Upper lobe of left lung (tissue), 6 donors: ENCODE measurements around the gene LRRC10B. TPM values are rescaled to one million over a fixed set of nuclear protein-coding genes. Genes with fewer than 3 reads are reported as not detected.
"Not testable (repeated sequence)": the region's sequence is repeated elsewhere in the genome, so short reads cannot be mapped to it uniquely, and the experiment has no call there.

ENCODE experiments used
- ATAC-seq, 2 donors: fragments of 200-7000 bp; cut with Tn5 transposase; one replicate each; pipeline ENCODE4 v1.9.1; 2022; ENCODE audit warnings: mild to moderate bottlenecking in 2 of 2, moderate library complexity in 2 of 2; ENCODE audit not compliant: low FRiP score in 2 of 2
- DNase-seq, 2 donors: peaks; one replicate each; pipeline ENCODE4 v3.0.0-alpha.2; 2019 to 2020
- H3K27ac ChIP-seq, 4 donors: fragments of 200-600 bp; sonication (generic); one replicate each; pipeline ENCODE4 v1.5.1; 2016 to 2019
- H3K27me3 ChIP-seq, 4 donors: fragments of 200-600 bp; sonication (generic); one replicate each; pipeline ENCODE4 v1.5.1; 2017 to 2019
- H3K36me3 ChIP-seq, 4 donors: fragments of 200-600 bp; sonication (generic); one replicate each; pipeline ENCODE4 v1.5.1; 2016 to 2019
- H3K4me1 ChIP-seq, 4 donors: fragments of 200-600 bp; sonication (generic); one replicate each; pipeline ENCODE4 v1.5.1; 2018 to 2019
- H3K4me3 ChIP-seq, 4 donors: fragments of 200-600 bp; sonication (generic); one replicate each; pipeline ENCODE4 v1.5.1; 2017 to 2019; ENCODE audit warnings: mild to moderate bottlenecking in 2 of 4, moderate library complexity in 1 of 4
- H3K9me3 ChIP-seq, 4 donors: fragments of 200-600 bp; sonication (generic); one replicate each; pipeline ENCODE4 v1.5.1; 2018 to 2019
- EP300 ChIP-seq, 4 donors: sonication (generic); formaldehyde crosslinking; IDR thresholded peaks; one replicate each; pipeline ENCODE4 v1.5.1; 2017; ENCODE audit warnings: antibody characterized with exemption in 4 of 4, control low read depth in 2 of 4
- POLR2A ChIP-seq, 4 donors: fragments of 450-650 bp; IDR thresholded peaks; one replicate each; pipeline ENCODE4 v1.5.1; 2016 to 2017; ENCODE audit warnings: antibody characterized with exemption in 4 of 4, mild to moderate bottlenecking in 2 of 4
- POLR2AphosphoS5 ChIP-seq, 2 donors: sonication (generic); formaldehyde crosslinking; IDR thresholded peaks; one replicate each; pipeline ENCODE4 v1.5.1; 2017; ENCODE audit warnings: antibody characterized with exemption in 2 of 2
- WGBS, 2 donors: methylation state at CpG; one replicate each; pipeline ENCODE4 v1.1.5; 2017 to 2018; 5-methylcytosine and 5-hydroxymethylcytosine counted together
- total RNA-seq, 6 donors: library from RNA; depleted of rRNA in 4 of 6; stranded (reverse); fragments of >200 nt in 4 of 6; gene quantifications; one replicate each; pipeline versions ENCODE4 v1.1.0 to v1.2.1, GENCODE V29; 2016 to 2021
- TF ChIP-seq, protein P1 (sequence below), 6 experiments: fragments of 450-650 bp in 4 of 6; fragments of 200-600 bp in 2 of 6; sonication (generic) in 2 of 6; IDR thresholded peaks; one replicate each; pipeline ENCODE4 v1.5.1; 2016 to 2019; ENCODE audit warnings: antibody characterized with exemption in 6 of 6
- donor health status: DM: no; HTN: no; CAD: no; lungs with moderate emphysema.
- donor health status: DM: no; HTN: yes; CAD: no; lungs with severe emphysema.

The LRRC10B gene
- total RNA-seq, 6 donors from 2014 or later, result 0.31 to 24.2 (median 8.5) TPM

DNA sequence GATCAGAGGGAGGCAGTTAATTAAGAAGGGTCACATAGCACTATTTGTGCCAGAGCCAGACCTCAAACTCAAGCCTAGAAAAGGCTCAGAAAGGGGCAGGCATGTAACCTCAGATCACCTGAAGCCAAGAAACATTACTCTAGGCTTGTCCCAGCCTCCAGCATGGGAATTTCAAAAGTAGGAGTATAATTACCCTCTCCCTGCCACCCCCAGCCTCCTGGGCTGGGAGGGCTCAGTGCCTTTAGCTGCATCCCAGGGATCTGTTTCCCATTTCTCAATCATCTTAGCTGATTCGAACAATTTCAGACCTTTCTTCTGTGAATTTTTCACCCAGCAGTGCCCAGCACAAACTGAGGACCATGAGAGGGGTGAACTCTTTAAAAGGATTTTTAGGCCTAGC, 33.1 kb upstream of the LRRC10B start:
- TF ChIP-seq POLR2AphosphoS5 (IDR thresholded peaks at IDR 0.05) (no peak), POLR2A (IDR thresholded peaks at IDR 0.05) (no peak), EP300 (IDR thresholded peaks at IDR 0.05) (no peak)
- TF ChIP-seq, protein P1, sequence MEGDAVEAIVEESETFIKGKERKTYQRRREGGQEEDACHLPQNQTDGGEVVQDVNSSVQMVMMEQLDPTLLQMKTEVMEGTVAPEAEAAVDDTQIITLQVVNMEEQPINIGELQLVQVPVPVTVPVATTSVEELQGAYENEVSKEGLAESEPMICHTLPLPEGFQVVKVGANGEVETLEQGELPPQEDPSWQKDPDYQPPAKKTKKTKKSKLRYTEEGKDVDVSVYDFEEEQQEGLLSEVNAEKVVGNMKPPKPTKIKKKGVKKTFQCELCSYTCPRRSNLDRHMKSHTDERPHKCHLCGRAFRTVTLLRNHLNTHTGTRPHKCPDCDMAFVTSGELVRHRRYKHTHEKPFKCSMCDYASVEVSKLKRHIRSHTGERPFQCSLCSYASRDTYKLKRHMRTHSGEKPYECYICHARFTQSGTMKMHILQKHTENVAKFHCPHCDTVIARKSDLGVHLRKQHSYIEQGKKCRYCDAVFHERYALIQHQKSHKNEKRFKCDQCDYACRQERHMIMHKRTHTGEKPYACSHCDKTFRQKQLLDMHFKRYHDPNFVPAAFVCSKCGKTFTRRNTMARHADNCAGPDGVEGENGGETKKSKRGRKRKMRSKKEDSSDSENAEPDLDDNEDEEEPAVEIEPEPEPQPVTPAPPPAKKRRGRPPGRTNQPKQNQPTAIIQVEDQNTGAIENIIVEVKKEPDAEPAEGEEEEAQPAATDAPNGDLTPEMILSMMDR (IDR thresholded peaks at IDR 0.05), result no peak
- WGBS, 2 donors, result 89 to 95% methylated on average over 1 of the region's 1 CpG
- Histone ChIP-seq H3K27ac (no peak overlapping the region), H3K4me3 (no peak overlapping the region), H3K27me3 (no peaks in the 10 kb centered on the region), H3K36me3 (peaks cover 0 to 5% (median 0%) of the 10 kb centered on the region in 4 donors), H3K9me3 (no peaks in the 10 kb centered on the region), H3K4me1 (peaks cover 0 to 18% (median 10%) of the 10 kb centered on the region in 4 donors)
- ATAC-seq (no peak), DNase-seq (no peak)

- ATAC-seq (no peak), DNase-seq (no peak)
- TF ChIP-seq, protein P1 (IDR thresholded peaks at IDR 0.05), result no peak
- no peak for TF ChIP-seq EP300 (IDR thresholded peaks at IDR 0.05)
- no peak for TF ChIP-seq POLR2AphosphoS5 (IDR thresholded peaks at IDR 0.05)
- no peak for TF ChIP-seq POLR2A (IDR thresholded peaks at IDR 0.05)
- H3K4me1 ChIP-seq, result peaks cover 0 to 18% (median 13%) of the 10 kb centered on the region in 4 donors
- no peak overlapping the region for H3K4me3 ChIP-seq
- 89 to 90% methylated on average over 3 of the region's 3 CpGs for WGBS, 2 donors
- no peaks in the 10 kb centered on the region for H3K36me3 ChIP-seq
- no peak overlapping the region for H3K27ac ChIP-seq
- H3K27me3 ChIP-seq, result no peaks in the 10 kb centered on the region
- no peaks in the 10 kb centered on the region for H3K9me3 ChIP-seq
Measured at GRCh38 chr11:61476371-61476770, 32.2 kb upstream of the LRRC10B start.

DNA sequence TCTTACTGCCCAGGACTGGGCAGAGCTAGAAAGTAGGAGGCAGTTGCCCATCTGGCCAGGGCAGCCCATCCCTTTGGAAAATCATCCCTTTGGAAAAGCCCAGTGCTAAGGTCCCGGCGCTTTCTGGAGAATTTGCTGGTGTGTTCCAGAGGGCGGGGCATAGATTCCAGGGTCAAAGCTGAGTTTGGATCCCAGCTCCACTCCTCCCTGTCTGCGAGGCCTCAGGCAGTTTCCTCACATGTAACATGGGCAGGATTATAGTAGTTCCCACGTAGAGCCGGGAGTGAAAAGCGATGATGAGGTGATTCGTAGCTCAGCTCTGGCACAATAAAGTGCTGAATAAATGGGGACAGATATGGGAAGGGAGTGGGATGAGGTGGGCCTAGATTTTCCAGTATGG, 31.4 kb upstream of the LRRC10B start:
- no peak overlapping the region for H3K27ac ChIP-seq

DNA sequence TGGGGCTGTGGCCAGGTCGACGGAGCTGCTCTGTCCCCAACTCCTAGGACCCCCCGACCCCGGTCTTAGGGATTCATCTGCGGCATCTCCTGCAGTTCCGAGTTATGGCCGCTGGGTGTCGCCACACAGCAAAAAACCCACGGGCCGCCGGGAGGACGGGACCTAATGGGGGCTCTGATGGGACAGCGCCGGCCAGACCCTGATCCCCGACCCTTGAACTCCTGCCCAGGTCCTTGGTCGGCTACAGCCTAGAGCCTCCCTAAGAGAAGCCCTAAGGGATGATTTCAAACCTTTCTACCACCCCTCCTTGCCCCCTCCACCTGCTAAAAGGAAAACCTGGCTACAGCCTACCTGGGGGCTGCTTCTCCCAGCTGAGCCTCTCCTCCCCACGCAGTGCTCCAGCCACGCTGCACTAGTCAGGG, 30.8 kb upstream of the LRRC10B start:
- TF ChIP-seq, protein P1 (IDR thresholded peaks at IDR 0.05), result peak; percentile 83 to 94 (median 88)
- TF ChIP-seq POLR2AphosphoS5 (IDR thresholded peaks at IDR 0.05), result no peak
- DNase-seq (peak; percentile 36 to 80), ATAC-seq (peak in 1 of 2 donors; percentile 57)
- Histone ChIP-seq H3K4me3 (no peak overlapping the region), H3K4me1 (peaks cover 0 to 22% (median 5%) of the 10 kb centered on the region in 4 donors), H3K9me3 (no peaks in the 10 kb centered on the region), H3K36me3 (no peaks in the 10 kb centered on the region), H3K27ac (no peak overlapping the region), H3K27me3 (peaks cover 0 to 6% (median 0%) of the 10 kb centered on the region in 4 donors)
- 3% methylated on average over 18 of the region's 18 CpGs; no CpG with 5 or more reads in 1 of the 2 donors for WGBS, 2 donors

More for the DNA sequence above, 31.4 kb upstream of the LRRC10B start:
- Histone ChIP-seq H3K27me3 (peaks cover 0 to 4% (median 0%) of the 10 kb centered on the region in 4 donors), H3K36me3 (no peaks in the 10 kb centered on the region), H3K9me3 (no peaks in the 10 kb centered on the region), H3K4me3 (no peak overlapping the region), H3K4me1 (peaks cover 0 to 24% (median 10%) of the 10 kb centered on the region in 4 donors)
- ATAC-seq (peak in 1 of 2 donors; percentile 49), DNase-seq (no peak)
- TF ChIP-seq POLR2A (IDR thresholded peaks at IDR 0.05) (no peak), POLR2AphosphoS5 (IDR thresholded peaks at IDR 0.05) (no peak), EP300 (IDR thresholded peaks at IDR 0.05) (no peak)
- TF ChIP-seq, protein P1 (IDR thresholded peaks at IDR 0.05), result no peak
- WGBS, 2 donors, result 68% methylated on average over 8 of the region's 8 CpGs

- not testable (repeated sequence) for H3K27ac ChIP-seq, H3K36me3 ChIP-seq, H3K27me3 ChIP-seq, H3K4me3 ChIP-seq, H3K9me3 ChIP-seq, DNase-seq
- H3K4me1 ChIP-seq, result peaks cover 0 to 21% (median 4%) of the 10 kb centered on the region in 4 donors
- 96% methylated on average over 11 of the region's 11 CpGs for WGBS, 2 donors
- peak in 1 of 2 donors; percentile 69 for ATAC-seq
Measured at GRCh38 chr11:61479360-61480058, 29.0 kb upstream of the LRRC10B start.
